A204.1 (cell line): Measurements from ENCODE around the gene CFAP47.

Experiments
- FAIRE-seq: peaks from 2 replicates; lab custom pipeline; 2012; peaks lifted over from hg19 to GRCh38; lab: Jason Lieb, UNC

The CFAP47 gene

GRCh38 chrX:36266155-36266554 lies 346.6 kb downstream of the CFAP47 start:
- FAIRE-seq = no peak

DNA sequence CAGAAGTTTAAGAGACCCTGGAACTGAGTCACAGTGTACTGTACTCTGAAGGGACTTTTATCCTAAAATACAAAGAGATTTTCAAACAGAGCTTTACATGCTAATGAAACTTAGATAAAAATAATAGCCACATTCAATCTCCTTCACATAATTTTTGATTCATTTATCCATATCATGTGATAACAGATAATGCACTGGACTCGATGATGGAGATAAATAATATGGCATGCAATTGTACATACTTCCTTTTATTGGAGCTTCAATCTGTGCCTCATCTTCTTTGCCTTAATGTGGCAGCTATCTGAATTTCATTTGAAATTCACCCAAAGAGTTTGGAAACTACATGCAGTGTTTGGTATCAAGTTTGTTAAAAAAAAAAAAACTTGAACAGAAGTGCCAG lies 390.6 kb downstream of the CFAP47 start:
- no peak for FAIRE-seq

DNA sequence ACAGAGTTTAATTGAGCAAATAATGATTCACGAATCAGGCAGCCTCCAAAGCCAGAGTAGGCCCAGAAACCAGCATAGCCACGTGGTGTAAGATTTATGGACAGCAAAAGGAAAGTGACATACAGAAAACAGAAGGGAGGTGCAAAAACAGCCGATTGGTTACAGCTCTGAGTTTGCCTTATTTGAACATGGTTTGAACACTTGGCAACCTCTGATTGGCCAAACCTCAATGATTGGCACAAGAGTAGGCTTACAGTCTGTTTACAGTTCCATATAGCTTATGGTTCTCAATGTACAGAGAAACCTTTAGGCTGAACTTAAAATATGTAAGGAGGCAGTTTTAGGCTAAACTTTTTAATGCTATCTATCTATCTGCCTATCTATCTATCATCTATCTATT lies 394.8 kb downstream of the CFAP47 start:
- FAIRE-seq = no peak

GRCh38 chrX:36334572-36334971 lies 415.0 kb downstream of the CFAP47 start:
- no peak for FAIRE-seq

- FAIRE-seq = no peak
Measured at GRCh38 chrX:36336751-36337150, 417.2 kb downstream of the CFAP47 start.

GRCh38 chrX:36344301-36344700 lies 424.8 kb downstream of the CFAP47 start:
- no peak for FAIRE-seq

GRCh38 chrX:36348509-36348908 lies 429.0 kb downstream of the CFAP47 start:
- no peak for FAIRE-seq

GRCh38 chrX:36357855-36358254 lies 438.3 kb downstream of the CFAP47 start:
- FAIRE-seq = no peak

DNA sequence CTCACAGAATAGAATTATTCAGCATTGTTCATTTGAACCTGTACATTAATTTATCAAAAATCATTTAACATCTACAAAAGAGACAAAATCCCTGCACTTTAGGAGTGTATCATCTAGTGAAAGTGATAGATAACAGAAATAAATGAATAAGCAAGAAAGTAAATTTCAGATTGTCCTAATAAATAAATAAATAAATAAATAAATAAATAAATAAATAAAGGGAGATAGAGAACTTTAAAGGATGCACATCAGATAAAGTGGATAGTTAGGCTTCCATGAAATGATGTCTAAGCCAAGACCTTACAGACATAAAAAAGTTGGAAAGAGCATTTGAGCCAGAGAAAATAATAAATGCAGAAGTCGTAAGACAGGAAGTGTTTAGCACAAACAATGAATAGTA lies 444.7 kb downstream of the CFAP47 start:
- FAIRE-seq = no peak

GRCh38 chrX:36383495-36383894 lies 464.0 kb downstream of the CFAP47 start:
- FAIRE-seq = no peak

DNA sequence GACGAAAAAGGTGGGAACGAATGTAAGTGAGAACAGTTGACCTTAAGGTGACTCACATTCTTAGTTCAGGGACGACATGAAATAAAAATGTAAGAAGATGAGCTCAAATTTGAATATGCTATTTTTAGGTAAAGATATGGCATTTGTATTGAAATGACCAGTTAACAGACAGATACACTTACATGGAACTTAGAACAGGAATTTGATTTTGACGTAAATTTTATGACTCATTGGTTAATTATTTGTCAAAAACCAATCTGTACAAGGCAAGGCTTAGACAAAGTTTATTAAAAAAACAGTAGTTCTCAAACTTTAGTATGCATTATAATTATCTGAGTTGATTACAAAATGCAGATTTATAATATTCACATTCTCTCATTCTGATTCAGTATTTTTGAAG lies 469.4 kb downstream of the CFAP47 start:
- FAIRE-seq = no peak

DNA sequence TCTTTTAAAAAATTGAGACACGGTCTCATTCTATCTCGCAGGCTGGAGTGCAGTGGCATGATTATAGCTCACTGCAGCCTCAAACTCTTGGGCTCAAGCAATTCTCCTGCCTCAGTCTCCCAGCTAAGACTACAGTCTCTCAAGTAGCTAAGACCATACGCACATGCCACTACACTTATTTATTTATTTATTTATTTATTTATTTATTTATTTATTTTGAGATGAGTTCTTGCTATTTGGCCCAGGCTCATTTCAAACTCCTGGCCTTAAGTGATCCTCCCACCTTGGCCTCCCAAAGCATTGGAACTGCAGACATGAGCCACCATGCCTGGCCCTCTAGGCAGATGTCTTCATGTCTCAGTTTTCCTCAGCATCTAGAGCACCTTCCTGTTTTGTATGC lies 482.2 kb downstream of the CFAP47 start:
- no peak for FAIRE-seq

GRCh38 chrX:36407836-36408235 lies 488.3 kb downstream of the CFAP47 start:
- no peak for FAIRE-seq

DNA sequence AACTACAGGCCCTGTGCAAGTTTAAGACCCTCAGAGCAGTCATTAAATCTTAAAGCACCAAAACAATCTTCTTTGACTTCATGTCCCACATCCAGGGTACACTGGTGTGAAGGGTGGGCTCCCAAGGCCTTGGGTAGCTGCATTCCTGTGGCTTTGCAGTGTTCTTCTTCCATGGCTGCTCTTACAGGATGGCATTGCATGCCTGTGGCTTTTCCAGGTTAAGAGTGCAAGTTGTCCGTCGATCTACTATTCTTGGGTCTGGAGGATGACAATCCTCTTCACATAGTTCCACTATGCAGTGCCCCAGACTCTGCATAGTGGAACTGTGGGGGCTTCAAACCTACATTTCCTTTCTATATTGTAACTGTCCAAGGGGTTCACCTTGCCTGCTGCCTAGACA lies 494.5 kb downstream of the CFAP47 start:
- no peak for FAIRE-seq

GRCh38 chrX:36422368-36422767 lies 502.8 kb downstream of the CFAP47 start:
- no peak for FAIRE-seq

- FAIRE-seq = no peak
Measured at GRCh38 chrX:36431819-36432218, 512.3 kb downstream of the CFAP47 start.

DNA sequence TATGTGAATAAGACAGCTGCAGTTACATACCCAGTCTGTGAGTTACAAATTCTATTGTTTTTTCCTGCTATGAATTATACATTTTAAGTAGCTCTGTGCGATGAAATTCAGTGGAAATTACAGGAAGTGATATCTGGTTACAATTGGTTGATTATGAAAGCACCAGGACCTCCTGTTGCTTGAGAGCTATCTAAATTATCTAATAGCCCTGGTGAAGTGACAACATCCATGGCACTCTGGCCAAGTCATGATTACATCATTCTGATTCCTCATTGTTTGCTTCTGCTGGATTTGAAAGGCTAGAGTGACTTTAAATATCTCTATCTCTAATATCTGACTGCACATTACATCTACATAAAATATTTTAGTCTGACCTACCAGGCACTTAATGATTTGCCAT lies 515.0 kb downstream of the CFAP47 start:
- no peak for FAIRE-seq
